GM18505 (cell line): ENCODE data around the gene GGPS1.
"Not testable (repeated sequence)": the region's sequence is repeated elsewhere in the genome, so short reads cannot be mapped to it uniquely, and the experiment has no call there.

Experiments
- ATAC-seq: cut with Tn5 transposase; IDR thresholded peaks from one replicate; pipeline ENCODE4 v1.9.1; 2021; ENCODE audit not compliant: unreplicated experiment
- POLR2A ChIP-seq: IDR thresholded peaks from 4 replicates; pipeline ENCODE4 v1.6.1; 2011; ENCODE audit warnings: borderline replicate concordance; ENCODE audit not compliant: insufficient read depth, insufficient read length; ENCODE audit errors: extremely low read depth

GGPS1 gene

GRCh38 chr1:235293322-235293942 is 34.9 kb upstream of the GGPS1 start:
- ATAC-seq = no peak
- no peak for TF ChIP-seq POLR2A

GRCh38 chr1:235295902-235296350 is 32.4 kb upstream of the GGPS1 start:
- no peak for TF ChIP-seq POLR2A
- ATAC-seq = no peak

- no peak for ATAC-seq
These were observed 31.6 kb upstream of the GGPS1 start for GRCh38 chr1:235296729-235297128.

GRCh38 chr1:235297579-235297978 is 30.8 kb upstream of the GGPS1 start:
- no peak for ATAC-seq
- no peak for TF ChIP-seq POLR2A

More at GRCh38 chr1:235296729-235297128, 31.6 kb upstream of the GGPS1 start:
- no peak for TF ChIP-seq POLR2A

GRCh38 chr1:235298758-235299157 is 29.6 kb upstream of the GGPS1 start:
- TF ChIP-seq POLR2A = no peak
- no peak for ATAC-seq

- no peak for TF ChIP-seq POLR2A
- no peak for ATAC-seq
These were observed 29.1 kb upstream of the GGPS1 start for GRCh38 chr1:235299169-235299858.

GRCh38 chr1:235302143-235302542 is 26.2 kb upstream of the GGPS1 start:
- ATAC-seq = no peak
- TF ChIP-seq POLR2A = no peak

GRCh38 chr1:235304549-235305451 is 23.6 kb upstream of the GGPS1 start:
- no peak for ATAC-seq
- TF ChIP-seq POLR2A = no peak

- no peak for ATAC-seq
- TF ChIP-seq POLR2A = no peak
These were observed 20.9 kb upstream of the GGPS1 start for GRCh38 chr1:235307158-235308124.

- ATAC-seq = not testable (repeated sequence)
These were observed 19.2 kb upstream of the GGPS1 start for GRCh38 chr1:235309206-235309605.

GRCh38 chr1:235313262-235313661 is 15.1 kb upstream of the GGPS1 start:
- ATAC-seq = no peak
- TF ChIP-seq POLR2A = no peak

- no peak for ATAC-seq
These were observed 14.3 kb upstream of the GGPS1 start for GRCh38 chr1:235313931-235314678.

More at GRCh38 chr1:235313931-235314678, 14.3 kb upstream of the GGPS1 start:
- no peak for TF ChIP-seq POLR2A
